ENCODE data around the gene BHLHA9. TPM values are rescaled to one million over a fixed set of nuclear protein-coding genes. Genes with fewer than 3 reads are reported as not detected.

The BHLHA9 gene
- total and polyA plus RNA-seq, 8 donors, result not detected

- TF ChIP-seq CTCF (IDR thresholded peaks at IDR 0.05), result no peak
- no peak for ATAC-seq
Observed at GRCh38 chr17:1286379-1287106, 16.3 kb downstream of the BHLHA9 start.

GRCh38 chr17:1289695-1290094, 19.5 kb downstream of the BHLHA9 start:
- Histone ChIP-seq H3K4me3 (no peak overlapping the region), H3K27ac (no peak overlapping the region), H3K9me3 (no peaks in the 10 kb centered on the region), H3K36me3 (no peaks in the 10 kb centered on the region), H3K4me1 (no peaks in the 10 kb centered on the region), H3K27me3 (no peaks in the 10 kb centered on the region)
- ATAC-seq (no peak), DNase-seq (no peak)
- intact Hi-C loops (cut with DNase I), result no loop called here
- TF ChIP-seq CTCF (IDR thresholded peaks at IDR 0.05), result no peak

More at GRCh38 chr17:1286379-1287106, 16.3 kb downstream of the BHLHA9 start:
- Histone ChIP-seq H3K36me3 (no peaks in the 10 kb centered on the region), H3K4me1 (no peaks in the 10 kb centered on the region), H3K4me3 (no peak overlapping the region), H3K9me3 (no peaks in the 10 kb centered on the region), H3K27me3 (no peaks in the 10 kb centered on the region), H3K27ac (no peak overlapping the region)
- intact Hi-C loops (cut with DNase I), result no loop called here
- DNase-seq, result no peak

- intact Hi-C loops (cut with DNase I), result no loop called here
- no peak for ATAC-seq
- Histone ChIP-seq H3K27ac (no peak overlapping the region), H3K27me3 (no peaks in the 10 kb centered on the region), H3K4me1 (no peaks in the 10 kb centered on the region), H3K4me3 (no peak overlapping the region), H3K36me3 (no peaks in the 10 kb centered on the region), H3K9me3 (no peaks in the 10 kb centered on the region)
- no peak for TF ChIP-seq CTCF (IDR thresholded peaks at IDR 0.05)
- DNase-seq, result no peak
Observed at GRCh38 chr17:1290676-1291075, 20.4 kb downstream of the BHLHA9 start.

GRCh38 chr17:1294157-1294717, 24.0 kb downstream of the BHLHA9 start:
- Histone ChIP-seq H3K36me3 (no peaks in the 10 kb centered on the region), H3K4me1 (peaks cover 0 to 6% of the 10 kb centered on the region in 2 donors), H3K27ac (no peak overlapping the region), H3K9me3 (no peaks in the 10 kb centered on the region), H3K27me3 (peaks cover 8 to 27% of the 10 kb centered on the region in 2 donors), H3K4me3 (no peak overlapping the region)
- intact Hi-C loops (cut with DNase I), result no loop called here
- TF ChIP-seq CTCF (IDR thresholded peaks at IDR 0.05), result no peak
- peak; percentile 25 for ATAC-seq
- no peak for DNase-seq

GRCh38 chr17:1298606-1299005, 28.4 kb downstream of the BHLHA9 start:
- TF ChIP-seq CTCF (IDR thresholded peaks at IDR 0.05), result no peak
- intact Hi-C loops (cut with DNase I), result no loop called here
- peaks cover 0 to 6% of the 10 kb centered on the region in 2 donors for H3K4me1 ChIP-seq
- peaks cover 8 to 52% of the 10 kb centered on the region in 2 donors for H3K27me3 ChIP-seq
- ATAC-seq (peak; percentile 66), DNase-seq (no peak)
- H3K36me3 ChIP-seq, result no peaks in the 10 kb centered on the region
- no peak overlapping the region for H3K4me3 ChIP-seq
- no peaks in the 10 kb centered on the region for H3K9me3 ChIP-seq
- no peak overlapping the region for H3K27ac ChIP-seq
